ENCODE data around the gene TSR1.

TSR1 gene

GRCh38 chr17:2277429-2278170 is 58.7 kb downstream of the TSR1 start:
- no peak for DNase-seq

DNA sequence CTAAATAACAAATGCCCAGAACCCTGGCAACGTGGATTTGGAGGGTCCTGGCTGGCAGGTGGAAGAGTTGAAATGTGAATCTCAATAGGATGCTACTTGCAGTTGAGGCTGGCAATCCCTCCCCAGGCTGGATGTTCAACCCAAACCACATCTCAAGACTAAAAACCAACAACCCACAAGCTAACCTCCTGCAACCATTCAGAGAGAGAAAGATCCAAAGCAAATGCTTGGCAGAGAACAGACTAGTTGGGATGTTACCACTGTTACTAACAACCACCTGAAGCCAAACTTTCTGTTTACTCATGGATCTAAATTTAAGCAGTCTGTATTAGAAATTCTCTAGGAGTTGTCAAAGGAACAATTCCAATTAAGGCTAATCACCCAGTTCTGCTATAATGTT is 60.5 kb downstream of the TSR1 start:
- no peak for DNase-seq

GRCh38 chr17:2274414-2274813 is 61.8 kb downstream of the TSR1 start:
- DNase-seq = no peak

Measured in CD4-positive, alpha-beta T cell treated with Interleukin-12 subunit alpha and Interleukin-12 subunit beta, for 1 hour (primary cell).